COR-L47 (cell line): Measurements from ENCODE around the gene PAGE4.

Source experiments
- DNase-seq: peaks from one replicate; lab custom pipeline; 2025; lab: John Stamatoyannopoulos, UW

PAGE4 gene

DNA sequence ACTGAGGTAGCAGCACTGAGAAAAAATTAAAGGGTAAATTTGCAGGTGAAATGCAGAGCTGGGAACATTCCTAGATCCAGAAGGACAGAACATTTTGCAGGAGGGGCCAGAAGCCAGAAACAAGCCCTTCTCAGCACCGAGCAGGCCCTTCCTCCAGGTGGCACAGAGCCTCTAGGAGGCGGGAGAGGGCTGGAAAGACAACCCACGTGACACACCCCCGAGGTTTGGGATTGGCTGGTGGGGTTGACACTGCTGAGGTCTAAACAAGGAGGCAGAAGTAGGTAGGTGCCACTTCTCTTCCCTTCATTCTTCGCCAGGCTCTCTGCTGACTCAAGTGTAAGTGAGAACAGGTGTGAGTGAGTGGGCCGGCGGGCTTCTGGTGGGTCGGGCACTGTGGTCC, at the start of gene PAGE4:
PAGE4 (plus strand) TSS at position 288 of the 400 bp plus-strand sequence. CDS start 1,126 bp downstream, outside the sequence.
- no peak for DNase-seq

DNA sequence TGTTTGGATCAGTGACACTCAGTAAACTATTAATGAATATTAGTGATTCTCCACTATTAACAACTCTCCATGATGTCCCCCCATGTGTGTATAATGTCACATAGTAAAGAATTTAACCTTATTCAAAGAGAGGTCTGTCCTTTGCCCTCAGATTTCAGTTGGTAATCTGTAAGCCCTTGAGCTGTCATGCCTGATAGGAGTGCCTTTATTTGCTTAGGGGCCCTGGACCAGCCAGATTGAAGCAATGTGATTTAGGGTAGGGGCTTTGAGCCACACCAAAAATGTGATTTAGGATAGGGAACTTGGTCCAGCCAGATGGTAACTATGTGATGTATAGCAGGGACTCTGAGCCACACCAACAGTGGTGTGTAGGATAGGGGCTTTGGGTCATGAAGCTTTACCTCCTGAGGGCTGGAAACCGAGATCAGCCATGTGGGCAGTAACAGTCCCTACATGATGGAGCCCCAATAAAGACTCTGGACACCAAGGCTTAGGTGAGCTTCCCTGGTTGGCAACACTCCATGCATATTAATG, 44.3 kb upstream of the PAGE4 start:
- DNase-seq, result no peak

- no peak for DNase-seq
Measured at GRCh38 chrX:49792376-49792775, 36.7 kb upstream of the PAGE4 start.

DNA sequence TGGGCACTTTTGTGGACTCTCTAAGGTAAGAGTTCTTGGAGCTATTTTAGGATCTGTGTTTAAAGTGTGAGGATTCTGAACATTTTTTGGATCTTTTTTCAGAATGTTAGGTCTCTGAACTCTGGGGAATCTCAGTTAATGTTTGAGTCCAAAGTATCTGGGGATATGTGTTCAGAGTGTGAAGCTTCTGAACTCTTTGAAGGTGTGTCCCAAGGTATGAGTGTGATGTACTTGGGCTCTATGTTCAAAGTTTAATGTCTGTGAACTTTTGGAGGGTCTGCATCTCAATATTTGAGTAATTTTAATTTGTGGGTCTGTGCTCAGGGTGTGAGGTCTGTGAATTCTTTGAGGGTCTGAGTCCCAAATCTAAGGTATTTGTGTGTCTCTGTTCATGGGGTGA, 35.4 kb upstream of the PAGE4 start:
- no peak for DNase-seq

DNA sequence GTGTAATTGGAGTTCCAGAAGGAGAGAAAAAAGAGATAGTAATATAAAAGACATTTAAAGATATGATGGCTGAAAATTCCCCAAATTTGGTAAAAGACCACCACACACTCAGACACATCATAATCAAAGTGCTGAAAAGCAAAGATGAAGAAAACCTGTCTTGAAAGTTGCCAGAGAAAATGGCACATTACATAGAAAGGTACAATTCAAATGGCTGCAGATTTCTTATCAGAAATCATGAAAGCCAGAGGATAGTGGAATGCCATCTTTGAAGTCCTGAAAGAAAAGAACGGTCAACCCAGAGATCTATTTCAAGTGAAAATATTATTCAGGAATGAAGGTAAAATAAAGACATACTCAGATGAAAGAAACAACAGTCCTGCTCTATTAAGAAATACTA, 29.3 kb upstream of the PAGE4 start:
- DNase-seq, result no peak

DNA sequence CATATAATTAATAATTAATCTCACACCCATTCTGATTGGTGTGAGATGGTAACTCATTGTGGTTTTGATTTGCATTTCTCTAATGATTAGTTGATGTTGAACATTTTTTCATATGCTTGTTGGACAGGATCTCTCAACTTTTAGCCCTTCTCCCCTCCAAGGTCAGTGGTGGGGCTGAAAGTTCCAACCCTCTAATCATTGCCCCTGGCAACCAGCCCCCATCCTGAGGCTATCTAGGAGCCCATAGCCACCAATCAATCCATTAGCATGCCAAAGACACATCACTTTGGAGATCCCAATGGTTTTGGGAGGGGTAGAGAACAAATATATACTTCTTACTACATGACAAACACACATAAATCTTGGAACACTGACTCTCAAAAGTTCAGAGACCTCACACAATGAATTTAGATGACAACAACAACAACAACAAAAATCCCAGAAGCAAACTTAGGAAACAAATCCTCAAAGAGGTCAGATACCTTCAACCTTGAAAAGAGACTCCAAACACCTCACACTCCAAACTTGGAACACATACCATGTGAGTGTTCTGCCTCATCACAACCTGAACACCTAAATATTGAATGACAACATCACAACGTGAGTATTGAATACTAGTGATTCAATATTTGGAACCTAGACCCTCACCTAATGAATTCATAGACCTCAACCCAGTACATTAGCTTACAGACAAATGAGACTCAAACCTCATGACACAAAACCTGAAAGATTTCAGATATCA, 19.0 kb upstream of the PAGE4 start:
- no peak for DNase-seq

DNA sequence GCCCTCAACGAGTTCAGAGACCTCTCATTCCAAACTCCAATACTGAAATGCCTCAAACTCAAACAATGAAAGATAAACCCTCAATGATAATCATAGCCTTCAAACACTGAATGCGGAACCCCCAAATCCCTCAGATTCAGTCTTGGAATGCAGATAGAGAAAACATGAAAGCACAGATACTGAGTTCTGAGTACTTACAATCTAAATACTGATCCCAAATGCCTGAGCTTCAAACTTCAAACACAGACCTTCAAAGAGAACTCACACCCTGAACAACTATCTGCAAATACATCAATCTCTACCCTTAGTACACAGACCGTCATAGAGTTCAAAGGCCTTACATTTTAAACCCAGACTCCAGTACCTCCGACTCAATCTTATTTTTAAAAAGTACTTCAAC, 16.9 kb upstream of the PAGE4 start:
- DNase-seq, result no peak

- DNase-seq, result no peak
Measured at GRCh38 chrX:49816435-49816834, 12.7 kb upstream of the PAGE4 start.

- peak; percentile 9 for DNase-seq
Measured at GRCh38 chrX:49838374-49838773, 9.3 kb downstream of the PAGE4 start.

GRCh38 chrX:49840679-49841078, 11.6 kb downstream of the PAGE4 start:
- peak; percentile 87 for DNase-seq

DNA sequence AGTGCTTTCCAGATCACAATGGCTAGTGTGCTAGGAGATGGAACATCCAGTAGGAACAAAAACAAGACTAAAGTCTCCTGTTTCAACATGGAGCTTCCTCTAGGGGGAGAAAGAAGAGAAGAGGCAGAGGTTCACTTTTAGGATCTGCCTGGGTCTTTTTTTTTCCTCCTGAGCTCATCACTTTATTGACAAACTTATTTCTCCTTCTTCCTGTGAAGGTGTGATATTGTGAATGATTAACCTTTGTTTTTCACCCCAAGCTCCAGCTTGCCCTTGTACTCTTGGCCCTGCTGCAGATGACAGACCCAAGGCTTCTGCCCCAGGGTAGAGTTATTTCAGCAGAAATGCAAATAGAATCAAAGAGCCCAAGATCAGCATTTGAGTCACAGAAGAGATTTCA, 13.5 kb downstream of the PAGE4 start:
- no peak for DNase-seq

DNA sequence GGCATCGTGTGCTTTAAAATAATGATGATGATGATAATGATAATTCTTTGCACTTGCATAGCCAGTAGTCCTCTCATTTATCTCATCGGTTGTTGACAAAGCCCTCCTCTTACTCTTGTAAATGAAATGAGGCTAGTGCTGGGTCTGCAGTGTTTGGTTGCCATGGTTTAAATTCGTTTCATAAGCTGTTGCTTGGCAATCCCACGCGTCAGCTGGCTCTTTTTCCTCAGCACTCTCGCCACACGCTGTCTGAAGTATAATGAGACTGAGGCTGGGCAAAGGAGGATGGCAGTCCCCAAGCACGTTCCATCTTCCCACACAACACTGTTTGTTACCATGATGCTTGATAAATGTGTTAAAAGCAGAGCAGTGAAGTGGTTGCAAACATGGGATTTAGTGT, 15.5 kb downstream of the PAGE4 start:
- DNase-seq, result peak; percentile 67

DNA sequence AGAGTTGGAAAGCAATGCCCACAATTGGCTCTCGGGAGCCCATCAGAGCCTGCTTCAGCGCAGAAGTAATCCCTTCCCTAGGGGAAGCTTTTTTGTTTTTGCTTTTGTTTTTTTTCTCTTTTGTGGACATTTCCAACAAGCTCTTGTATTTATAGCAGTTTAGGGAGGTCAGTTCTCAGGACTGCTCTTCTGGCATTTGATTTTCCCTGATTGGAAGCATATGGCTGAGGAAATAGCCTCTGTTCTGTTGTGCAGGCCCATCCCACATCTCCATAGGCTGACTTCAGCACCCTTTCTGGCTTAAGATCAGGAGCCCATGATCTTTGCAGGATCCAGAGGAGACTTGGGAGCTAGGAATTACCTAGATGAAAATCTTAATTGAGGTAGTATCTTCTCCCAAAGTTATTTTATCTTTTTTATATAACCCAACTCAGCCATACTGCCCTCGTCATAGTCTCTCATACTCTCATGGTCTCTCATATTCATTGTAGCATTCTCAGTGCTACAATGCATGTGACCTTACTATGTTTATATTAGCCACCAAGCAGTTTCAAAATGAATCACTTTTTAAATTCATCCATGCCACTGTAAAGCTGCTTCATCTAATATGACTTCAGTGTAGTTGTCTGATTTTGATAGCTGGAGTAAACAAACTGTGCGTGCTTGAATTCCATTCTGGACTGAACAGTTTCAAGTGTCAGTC, 16.7 kb downstream of the PAGE4 start:
- DNase-seq, result no peak

DNA sequence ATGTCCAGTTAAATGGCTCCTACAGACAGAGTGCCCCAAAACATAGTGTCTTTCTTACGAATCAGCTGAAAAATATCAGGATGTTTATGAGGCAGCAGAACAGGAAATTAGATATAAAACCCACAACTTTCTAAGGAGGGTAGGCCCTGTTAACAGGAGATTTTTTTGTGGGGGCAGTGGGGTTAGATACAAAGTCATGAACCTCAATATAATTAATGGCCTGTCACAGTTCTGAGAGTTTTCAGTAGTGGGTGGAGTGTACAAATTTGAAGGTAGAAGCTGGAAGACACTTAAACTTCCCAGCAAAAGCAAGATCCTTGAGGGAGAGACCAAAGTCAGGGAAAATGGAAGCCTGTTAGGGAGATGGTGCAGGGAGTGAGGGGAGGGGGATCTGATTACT, 17.4 kb downstream of the PAGE4 start:
- DNase-seq, result no peak

DNA sequence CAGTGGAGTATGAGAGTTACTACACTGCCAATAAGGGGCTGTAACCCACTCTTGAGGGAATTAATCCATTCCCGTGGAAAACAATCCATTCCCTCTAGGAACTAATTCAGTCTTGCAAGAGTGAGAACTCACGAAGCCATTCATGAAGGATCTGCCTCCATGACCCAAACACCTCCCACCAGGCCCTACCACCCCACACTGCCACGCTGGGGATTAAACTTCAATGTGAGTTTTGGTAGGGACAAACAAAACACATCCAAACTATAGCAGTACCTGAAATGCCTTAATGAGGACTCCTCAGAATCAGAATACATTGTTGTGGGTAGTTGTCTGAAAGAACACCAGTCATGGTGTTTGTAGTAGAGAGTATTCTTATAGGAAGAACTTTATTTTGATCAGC, 19.2 kb downstream of the PAGE4 start:
- no peak for DNase-seq

DNA sequence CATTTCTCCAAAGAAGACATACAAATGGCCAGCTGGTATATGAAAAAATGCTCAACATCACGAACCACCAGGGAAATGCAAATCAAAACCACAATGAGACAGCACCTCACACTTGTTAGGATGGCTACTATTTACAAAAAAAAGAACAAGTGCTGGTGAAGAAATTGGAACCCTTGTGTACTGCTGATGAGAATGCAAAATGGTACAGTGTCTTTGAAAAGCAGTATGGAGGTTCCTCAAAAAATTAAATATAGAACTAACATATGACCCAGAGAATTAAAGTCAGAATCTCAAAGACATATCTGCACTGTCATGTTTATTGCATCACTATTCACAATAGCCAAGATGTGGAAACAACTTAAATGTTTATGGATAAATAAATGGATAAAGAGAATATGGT, 20.9 kb downstream of the PAGE4 start:
- no peak for DNase-seq

GRCh38 chrX:49853661-49854060, 24.6 kb downstream of the PAGE4 start:
- DNase-seq, result no peak

DNA sequence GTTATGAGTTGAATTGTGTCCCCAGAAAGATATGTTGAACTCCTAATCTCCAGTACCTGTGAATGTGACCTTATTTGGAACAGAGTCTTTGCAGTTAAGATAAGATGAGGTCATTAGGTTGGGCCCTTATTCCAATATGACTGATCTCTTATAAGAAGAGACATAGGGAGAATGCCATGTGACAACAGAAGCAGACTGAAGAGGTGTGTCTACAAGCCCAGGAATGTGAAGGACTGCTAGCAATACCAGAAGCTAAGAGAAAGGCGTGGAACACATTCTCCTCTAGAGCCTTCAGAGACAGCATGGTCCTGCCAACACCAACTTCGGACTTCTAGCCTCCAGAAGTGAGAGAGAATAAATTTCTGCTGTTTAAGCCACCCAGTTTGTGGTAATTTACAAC, 27.7 kb downstream of the PAGE4 start:
- DNase-seq, result no peak

DNA sequence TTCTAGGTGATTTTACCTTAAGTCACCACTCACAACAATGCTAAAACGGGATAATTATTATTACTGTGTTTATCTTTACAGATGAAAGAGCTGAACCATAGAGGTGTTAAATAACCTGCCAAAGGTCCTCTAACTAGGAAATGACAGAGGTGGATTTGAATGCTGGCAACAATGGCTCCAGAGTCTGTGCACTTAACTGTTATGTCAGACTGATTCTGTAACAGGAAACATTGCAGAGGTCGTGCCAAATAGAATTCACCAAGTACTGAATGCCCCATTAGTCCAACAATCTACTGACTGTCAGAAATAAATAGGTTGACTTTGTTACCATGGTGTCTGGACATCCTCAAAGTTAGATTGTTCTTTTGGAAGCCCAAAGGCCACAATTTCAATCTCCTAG, 29.2 kb downstream of the PAGE4 start:
- DNase-seq, result no peak

DNA sequence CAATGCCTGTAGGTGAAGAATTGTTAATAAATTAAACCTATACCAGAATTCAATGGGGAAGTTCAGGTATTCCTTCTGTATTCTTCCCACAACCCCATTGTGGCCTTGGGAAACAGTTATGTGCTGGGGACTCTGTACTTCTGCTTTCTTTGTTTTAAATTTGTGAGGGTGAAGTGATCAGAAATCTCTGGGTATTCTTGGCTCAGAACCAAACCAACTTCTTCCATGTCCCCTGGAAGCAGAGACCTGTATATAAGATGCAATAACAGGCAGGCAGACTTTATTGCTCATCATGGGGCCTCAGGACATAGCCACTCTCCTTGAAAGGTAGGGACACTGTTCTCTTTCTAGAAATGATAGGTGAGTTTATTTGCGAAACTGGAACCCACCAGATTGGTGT, 30.4 kb downstream of the PAGE4 start:
- no peak for DNase-seq

GRCh38 chrX:49860867-49861535, 31.9 kb downstream of the PAGE4 start:
- DNase-seq, result no peak

GRCh38 chrX:49862093-49862492, 33.0 kb downstream of the PAGE4 start:
- DNase-seq, result no peak

DNA sequence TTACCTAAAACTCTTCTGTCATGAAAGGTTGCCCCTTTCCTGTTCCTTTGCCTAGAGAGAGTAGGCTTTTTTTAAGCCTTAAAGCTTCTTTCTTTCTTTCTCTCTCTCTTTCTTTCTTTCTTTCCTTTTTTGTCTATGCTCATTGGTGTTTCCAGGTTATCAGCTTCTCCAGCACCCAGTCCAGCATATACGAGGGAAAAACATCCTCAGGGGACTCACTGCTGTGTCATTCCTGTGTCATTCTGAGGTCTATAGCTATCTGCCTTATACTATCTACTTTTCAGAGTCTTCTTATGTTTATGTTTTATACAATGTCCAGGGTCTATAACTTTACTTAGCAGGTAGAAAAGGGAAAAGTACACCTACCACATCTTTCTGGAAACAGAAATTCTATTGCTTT, 39.6 kb downstream of the PAGE4 start:
- no peak for DNase-seq
